Subcutaneous adipose tissue (tissue), 4 donors: ENCODE data around the gene UBAP1L. TPM values are rescaled to one million over a fixed set of nuclear protein-coding genes. Genes with fewer than 3 reads are reported as not detected.

Experiments
- total RNA-seq, 4 donors: library from RNA; depleted of rRNA; stranded (reverse); fragments of >200 nt; gene quantifications; one replicate each; pipeline ENCODE4 v1.1.0, GENCODE V29; 2016
- TF ChIP-seq, protein P1 (sequence below): fragments of 450-650 bp; IDR thresholded peaks from one replicate; pipeline ENCODE4 v1.5.1; 2016; ENCODE audit warnings: low read depth, mild to moderate bottlenecking, control low read depth, antibody characterized with exemption, moderate library complexity

The UBAP1L gene
- total RNA-seq, 4 donors from 2014 or later, result 1.3 to 5.7 (median 3.1) TPM

- TF ChIP-seq, protein P1, sequence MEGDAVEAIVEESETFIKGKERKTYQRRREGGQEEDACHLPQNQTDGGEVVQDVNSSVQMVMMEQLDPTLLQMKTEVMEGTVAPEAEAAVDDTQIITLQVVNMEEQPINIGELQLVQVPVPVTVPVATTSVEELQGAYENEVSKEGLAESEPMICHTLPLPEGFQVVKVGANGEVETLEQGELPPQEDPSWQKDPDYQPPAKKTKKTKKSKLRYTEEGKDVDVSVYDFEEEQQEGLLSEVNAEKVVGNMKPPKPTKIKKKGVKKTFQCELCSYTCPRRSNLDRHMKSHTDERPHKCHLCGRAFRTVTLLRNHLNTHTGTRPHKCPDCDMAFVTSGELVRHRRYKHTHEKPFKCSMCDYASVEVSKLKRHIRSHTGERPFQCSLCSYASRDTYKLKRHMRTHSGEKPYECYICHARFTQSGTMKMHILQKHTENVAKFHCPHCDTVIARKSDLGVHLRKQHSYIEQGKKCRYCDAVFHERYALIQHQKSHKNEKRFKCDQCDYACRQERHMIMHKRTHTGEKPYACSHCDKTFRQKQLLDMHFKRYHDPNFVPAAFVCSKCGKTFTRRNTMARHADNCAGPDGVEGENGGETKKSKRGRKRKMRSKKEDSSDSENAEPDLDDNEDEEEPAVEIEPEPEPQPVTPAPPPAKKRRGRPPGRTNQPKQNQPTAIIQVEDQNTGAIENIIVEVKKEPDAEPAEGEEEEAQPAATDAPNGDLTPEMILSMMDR, result no peak
These were observed 25.7 kb downstream of the UBAP1L start for GRCh38 chr15:65089206-65089824.

DNA sequence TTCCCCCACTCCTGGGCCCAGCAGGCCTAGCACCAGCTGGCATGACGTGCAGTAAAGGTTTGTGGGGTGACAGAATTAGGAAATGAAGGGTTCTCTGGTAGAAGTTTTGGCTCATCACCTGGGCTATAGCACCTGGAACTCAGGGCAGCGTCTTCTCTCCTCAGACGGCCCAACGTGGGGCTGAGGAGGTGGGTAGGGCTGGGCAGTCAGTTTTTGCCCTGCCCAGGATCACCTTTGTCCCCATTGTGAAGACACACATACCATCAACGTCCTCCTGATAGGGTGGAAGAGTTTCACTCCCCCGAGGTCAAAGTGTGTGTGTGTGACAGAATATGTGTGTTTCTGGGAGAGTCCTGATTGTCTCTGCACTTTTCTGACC, 26.4 kb downstream of the UBAP1L start:
- TF ChIP-seq, protein P1, result no peak

GRCh38 chr15:65087873-65088642, 26.9 kb downstream of the UBAP1L start:
- TF ChIP-seq, protein P1, result no peak

DNA sequence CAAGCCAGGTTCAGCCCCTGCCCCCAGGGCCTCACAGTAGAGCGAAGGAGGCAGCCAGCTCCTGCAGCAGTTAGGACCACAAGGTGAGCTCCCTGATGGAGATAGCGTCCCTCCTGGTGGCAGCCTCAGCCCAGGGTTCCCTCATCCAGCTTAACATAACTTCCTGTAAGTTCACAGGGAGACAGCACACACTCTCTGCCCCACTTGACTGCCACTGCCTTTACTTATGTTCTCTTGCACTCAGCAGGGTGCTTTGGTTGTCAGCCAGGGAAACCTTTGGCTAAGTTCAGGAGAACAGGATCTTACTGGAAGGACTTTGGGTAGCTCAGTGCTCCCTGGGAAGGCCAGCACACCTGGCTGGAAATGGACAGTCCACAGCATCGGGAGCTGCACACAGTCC, 27.6 kb downstream of the UBAP1L start:
- TF ChIP-seq, protein P1, result no peak

- TF ChIP-seq, protein P1, result no peak
These were observed 28.3 kb downstream of the UBAP1L start for GRCh38 chr15:65086680-65087111.

DNA sequence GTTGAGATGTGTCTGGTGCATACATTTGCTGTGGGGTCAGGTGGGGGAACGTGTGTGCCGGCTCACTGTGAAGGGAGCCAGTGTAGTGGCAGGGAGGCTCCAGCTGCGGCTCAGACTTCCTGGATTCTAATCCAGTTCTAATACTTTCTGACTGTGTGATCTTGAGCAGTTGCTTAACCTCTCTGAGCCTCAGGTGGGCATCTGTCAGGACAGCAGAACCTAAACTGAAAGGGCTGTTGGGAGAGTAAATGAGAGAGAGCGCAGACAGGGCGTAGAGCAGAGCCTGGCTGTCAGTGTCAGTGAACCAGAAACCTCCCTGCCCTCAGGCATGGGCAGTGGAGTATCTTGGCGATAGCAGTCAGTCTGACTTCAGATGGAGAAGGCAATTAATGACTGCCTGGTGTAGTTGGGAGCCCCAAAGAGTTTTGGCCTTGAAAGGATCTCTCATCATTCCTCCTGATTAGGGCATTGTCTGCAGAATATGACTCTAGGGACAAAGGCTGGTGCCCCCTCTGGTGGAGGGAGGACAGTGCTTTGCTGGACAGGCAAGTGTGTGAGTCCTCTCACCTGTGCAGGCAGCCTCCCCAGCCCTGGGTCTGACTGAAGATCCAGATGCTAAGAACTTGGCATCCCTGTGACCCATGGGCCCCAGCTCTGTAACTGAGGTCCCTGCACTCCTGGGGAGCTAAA, 28.9 kb downstream of the UBAP1L start:
- TF ChIP-seq, protein P1, result no peak

- TF ChIP-seq, protein P1, result no peak
These were observed 29.7 kb downstream of the UBAP1L start for GRCh38 chr15:65085207-65085753.
